ENCODE results near the gene YWHAB. TPM values are rescaled to one million over a fixed set of nuclear protein-coding genes. Genes with fewer than 3 reads are reported as not detected.

The YWHAB gene
- total and polyA plus RNA-seq, 2 donors (not counting 1 experiment from before 2014, with no cell fraction given): 80.3 to 200 TPM

DNA sequence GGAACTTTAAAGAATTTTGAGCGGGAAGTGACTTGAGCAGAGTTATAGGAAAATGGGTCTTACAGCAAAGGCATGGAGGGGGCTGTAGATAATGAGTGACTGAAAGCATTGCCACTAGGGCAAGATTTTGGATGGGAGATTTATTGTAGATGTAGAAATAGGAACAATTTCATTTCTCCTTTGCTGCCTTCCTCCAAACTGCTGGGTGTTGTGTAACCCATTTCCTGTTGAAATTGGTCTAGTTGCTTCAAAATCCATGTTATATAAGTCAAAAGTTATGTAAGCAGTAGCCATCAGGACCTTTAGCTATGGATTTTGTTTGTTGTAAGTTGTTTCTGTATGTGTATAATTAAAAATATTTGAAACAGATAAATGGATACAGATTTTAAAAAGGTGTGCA, 11.1 kb downstream of the YWHAB start:
- Histone ChIP-seq H3K27me3 (replicated peaks in 1 of 4; ENCODE audit: control extremely low read depth in 1 of 4, control insufficient read depth in 3 of 4, insufficient read depth in 4 of 4, low read length in 3 of 4) (no peaks in the 10 kb centered on the region), H3K79me2 (ENCODE audit: control insufficient read depth, insufficient read depth, low read length) (peaks cover 100% of the 10 kb centered on the region), H3K4me1 (ENCODE audit: control insufficient read depth in 2 of 2, insufficient read depth in 2 of 2, low read length in 2 of 2) (peaks cover 43 to 51% of the 10 kb centered on the region in 2 donors), H3K36me3 (replicated peaks in 1 of 2; ENCODE audit: control extremely low read depth in 1 of 2, control insufficient read depth in 1 of 2, extremely low read depth in 1 of 2, insufficient read depth in 2 of 2, low read length in 1 of 2) (peaks cover 1 to 23% of the 10 kb centered on the region in 2 experiments), H3K4me3 (ENCODE audit: control extremely low read depth in 1 of 5, extremely low read depth in 1 of 5, insufficient read depth in 1 of 5, low read depth in 2 of 5, low read length in 4 of 5) (no peak overlapping the region), H3K9ac (ENCODE audit: low read length) (no peak overlapping the region), H3K27ac (ENCODE audit: low read length in 2 of 2) (peak overlapping the region in 1 of 2 donors; percentile 53), H3K4me2 (replicated peaks; ENCODE audit: low read depth, low read length, poor library complexity, severe bottlenecking) (peak overlapping the region; percentile 48), H2AFZ (ENCODE audit: insufficient read depth, low read depth, low read length, poor library complexity, severe bottlenecking) (no peak overlapping the region), H3K9me3 (ENCODE audit: control extremely low read depth in 1 of 3, control insufficient read depth in 2 of 3, insufficient read depth in 1 of 3, low read length in 2 of 3) (no peaks in the 10 kb centered on the region), H4K20me1 (ENCODE audit: control insufficient read depth, insufficient read depth, low read length, poor library complexity, severe bottlenecking) (peaks cover 99% of the 10 kb centered on the region)
- no peaks in the 10 kb centered on the region for H3K27me3 Mint-ChIP-seq
- WGBS (ENCODE audit: insufficient coverage): 100% methylated on average over 1 of the region's 1 CpG
- H3K9me3 Mint-ChIP-seq (ENCODE audit: insufficient read depth): no peaks in the 10 kb centered on the region
- CTCF ChIA-PET: no interaction called here
- DNase-seq (no peak), ATAC-seq (ENCODE audit: low read depth) (no peak)
- H3K4me1 Mint-ChIP-seq: peaks cover 71% of the 10 kb centered on the region
- POLR2A ChIA-PET: interaction anchor here (0.6 to 1.1 kb wide), 2 partner anchors 11 to 13 kb away, joined by 3 to 4 read pairs; partner anchors contain the start of gene YWHAB
- TF ChIP-seq CTCF (IDR thresholded peaks at IDR 0.05) (no peak), EZH2 (IDR thresholded peaks at IDR 0.05; ENCODE audit: borderline replicate concordance, insufficient read depth, low read depth, low read length, poor library complexity, severe bottlenecking) (no peak)
- intact Hi-C loops (cut with micrococcal nuclease): no loop called here
- H3K4me3 Mint-ChIP-seq: peak overlapping the region; percentile 23
- peak overlapping the region; percentile 5 for H3K27ac Mint-ChIP-seq

- TF ChIP-seq CTCF (IDR thresholded peaks at IDR 0.05) (no peak), EZH2 (IDR thresholded peaks at IDR 0.05; ENCODE audit: borderline replicate concordance, insufficient read depth, low read depth, low read length, poor library complexity, severe bottlenecking) (no peak)
- DNase-seq: no peak
- ChIA-PET POLR2A (interaction anchor here (1.1 kb wide), 1 partner anchor 12 kb away, joined by 3 read pairs; the partner anchor contains the start of gene YWHAB), CTCF (no interaction called here)
- no peak overlapping the region for H3K9ac ChIP-seq (ENCODE audit: low read length)
- peaks cover 100% of the 10 kb centered on the region for H3K79me2 ChIP-seq (ENCODE audit: control insufficient read depth, insufficient read depth, low read length)
- H3K9me3 Mint-ChIP-seq (ENCODE audit: insufficient read depth): no peaks in the 10 kb centered on the region
- H3K4me1 Mint-ChIP-seq: peaks cover 65% of the 10 kb centered on the region
- no peaks in the 10 kb centered on the region for H3K27me3 ChIP-seq (replicated peaks in 1 of 4; ENCODE audit: control extremely low read depth in 1 of 4, control insufficient read depth in 3 of 4, insufficient read depth in 4 of 4, low read length in 3 of 4)
- peak overlapping the region; percentile 48 for H3K4me2 ChIP-seq (replicated peaks; ENCODE audit: low read depth, low read length, poor library complexity, severe bottlenecking)
- WGBS (ENCODE audit: insufficient coverage): no CpG with 5 or more reads among the region's 1 CpG
- intact Hi-C loops (cut with micrococcal nuclease): no loop called here
- no peaks in the 10 kb centered on the region for H3K9me3 ChIP-seq (ENCODE audit: control extremely low read depth in 1 of 3, control insufficient read depth in 2 of 3, insufficient read depth in 1 of 3, low read length in 2 of 3)
- peaks cover 40 to 47% of the 10 kb centered on the region in 2 donors for H3K4me1 ChIP-seq (ENCODE audit: control insufficient read depth in 2 of 2, insufficient read depth in 2 of 2, low read length in 2 of 2)
- no peaks in the 10 kb centered on the region for H3K27me3 Mint-ChIP-seq
- no peak overlapping the region for H3K4me3 ChIP-seq (ENCODE audit: control extremely low read depth in 1 of 5, extremely low read depth in 1 of 5, insufficient read depth in 1 of 5, low read depth in 2 of 5, low read length in 4 of 5)
- H3K36me3 ChIP-seq (replicated peaks in 1 of 2; ENCODE audit: control extremely low read depth in 1 of 2, control insufficient read depth in 1 of 2, extremely low read depth in 1 of 2, insufficient read depth in 2 of 2, low read length in 1 of 2): peaks cover 1 to 29% of the 10 kb centered on the region in 2 experiments
- ATAC-seq (ENCODE audit: low read depth): no peak
- H3K4me3 Mint-ChIP-seq: no peak overlapping the region
- no peak overlapping the region for H2AFZ ChIP-seq (ENCODE audit: insufficient read depth, low read depth, low read length, poor library complexity, severe bottlenecking)
- peak overlapping the region; percentile 12 for H3K27ac Mint-ChIP-seq
- no peak overlapping the region for H3K27ac ChIP-seq (ENCODE audit: low read length in 2 of 2)
- H4K20me1 ChIP-seq (ENCODE audit: control insufficient read depth, insufficient read depth, low read length, poor library complexity, severe bottlenecking): peaks cover 99% of the 10 kb centered on the region
These were observed 11.6 kb downstream of the YWHAB start for GRCh38 chr20:44897133-44897532.

Measured in B cell (primary cell).